ENCODE data around the gene RIN3. TPM values are rescaled to one million over a fixed set of nuclear protein-coding genes. Genes with fewer than 3 reads are reported as not detected.
"Not testable (repeated sequence)": the region's sequence is repeated elsewhere in the genome, so short reads cannot be mapped to it uniquely, and the experiment has no call there.

The RIN3 gene
- total RNA-seq, 1 donor from 2014 or later = 33.7 TPM

DNA sequence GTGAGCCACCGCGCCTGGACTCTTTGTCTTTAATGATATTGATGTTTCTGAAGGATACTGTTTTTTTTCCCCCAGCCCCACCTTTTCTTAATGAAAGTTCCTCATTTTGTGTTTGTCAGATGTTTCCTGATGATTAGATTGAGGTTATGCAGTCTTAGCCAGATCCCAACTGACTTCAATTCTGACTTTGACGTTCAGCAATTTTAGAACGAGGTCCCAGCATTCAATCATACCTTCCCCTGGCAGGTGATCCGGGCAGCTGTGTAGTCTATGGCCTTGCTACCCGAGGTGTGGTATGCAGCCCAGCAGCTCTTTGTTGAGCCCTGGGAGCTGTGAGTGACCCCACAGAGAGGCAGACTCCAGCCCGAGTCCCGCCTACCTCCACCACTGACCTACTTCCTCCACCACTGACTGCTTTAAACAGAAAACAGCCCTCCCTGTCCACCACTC is 152.1 kb downstream of the RIN3 start:
- no peak for DNase-seq (ENCODE audit: low spot score)

DNA sequence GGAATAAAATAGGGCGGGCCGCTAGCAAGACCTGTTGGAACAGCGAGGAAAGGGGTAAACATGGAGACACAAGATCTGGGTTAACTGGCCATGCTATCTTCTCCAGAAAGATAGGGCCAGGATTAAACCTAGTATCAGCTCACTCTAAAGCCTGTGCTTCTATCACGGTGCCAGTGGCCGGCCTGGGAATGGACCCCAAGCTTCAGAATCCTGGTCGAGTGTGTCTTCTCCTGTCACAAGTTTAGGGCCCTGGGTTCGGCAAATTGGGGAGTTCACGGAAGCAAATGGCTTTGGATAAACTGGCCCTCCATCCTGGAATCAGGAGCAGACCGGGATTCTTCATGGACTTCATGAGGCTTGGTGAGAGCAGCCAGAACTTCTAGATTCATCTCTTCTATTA is 152.7 kb downstream of the RIN3 start:
- DNase-seq (ENCODE audit: low spot score) = no peak

DNA sequence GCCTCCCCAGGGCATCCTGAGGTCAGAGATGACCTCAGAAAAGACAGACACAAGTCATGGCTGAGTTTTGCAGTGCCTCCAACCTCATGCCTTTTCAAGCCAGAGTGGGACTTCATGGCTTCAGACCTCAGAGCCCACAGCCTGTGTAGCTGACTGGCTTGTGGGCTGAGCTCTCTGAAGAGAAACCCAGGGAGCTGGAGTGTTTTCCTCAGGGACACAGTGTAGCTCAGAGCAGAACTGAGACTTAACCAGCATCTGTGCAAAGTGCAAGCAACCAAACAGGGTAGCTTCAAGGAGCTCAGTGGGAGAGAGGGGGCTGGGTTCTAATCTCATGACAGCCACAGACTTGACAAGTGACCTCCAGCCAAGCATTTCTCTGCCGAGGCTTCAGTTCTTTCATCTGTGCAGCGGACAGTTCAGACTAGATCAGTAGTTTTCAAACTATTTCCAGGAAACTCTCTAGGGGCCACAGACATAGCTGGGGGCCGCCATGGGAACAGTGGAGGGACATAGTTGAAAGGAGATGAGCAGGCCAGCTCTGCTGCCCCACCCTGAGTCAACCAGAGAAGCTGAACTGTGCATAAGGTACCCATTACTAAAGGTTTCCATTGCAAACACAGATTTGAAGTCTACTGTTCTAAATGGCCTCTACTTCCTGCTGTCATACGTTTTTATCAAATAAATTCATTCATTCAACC is 154.8 kb downstream of the RIN3 start:
- no peak for DNase-seq (ENCODE audit: low spot score)

DNA sequence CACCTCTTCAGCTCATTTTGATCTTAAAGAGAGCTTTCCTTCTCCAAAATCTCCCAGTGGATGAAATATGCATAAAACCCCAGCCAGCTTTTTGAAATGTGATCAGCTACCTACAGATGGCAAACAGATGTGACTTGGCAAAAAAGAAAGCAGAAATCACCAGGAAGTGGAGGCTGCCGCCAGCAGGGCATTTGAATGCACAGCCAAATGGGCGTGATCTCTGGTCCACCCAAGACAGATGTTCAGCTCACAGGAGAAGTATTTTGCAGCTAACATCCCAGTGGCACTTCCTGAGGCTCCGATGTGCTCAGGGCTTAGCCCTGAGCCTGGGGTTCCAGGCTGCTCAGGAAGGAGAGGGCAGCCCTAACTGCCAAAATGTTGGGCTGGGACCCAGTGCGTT is 156.6 kb downstream of the RIN3 start:
- no peak for DNase-seq (ENCODE audit: low spot score)

DNA sequence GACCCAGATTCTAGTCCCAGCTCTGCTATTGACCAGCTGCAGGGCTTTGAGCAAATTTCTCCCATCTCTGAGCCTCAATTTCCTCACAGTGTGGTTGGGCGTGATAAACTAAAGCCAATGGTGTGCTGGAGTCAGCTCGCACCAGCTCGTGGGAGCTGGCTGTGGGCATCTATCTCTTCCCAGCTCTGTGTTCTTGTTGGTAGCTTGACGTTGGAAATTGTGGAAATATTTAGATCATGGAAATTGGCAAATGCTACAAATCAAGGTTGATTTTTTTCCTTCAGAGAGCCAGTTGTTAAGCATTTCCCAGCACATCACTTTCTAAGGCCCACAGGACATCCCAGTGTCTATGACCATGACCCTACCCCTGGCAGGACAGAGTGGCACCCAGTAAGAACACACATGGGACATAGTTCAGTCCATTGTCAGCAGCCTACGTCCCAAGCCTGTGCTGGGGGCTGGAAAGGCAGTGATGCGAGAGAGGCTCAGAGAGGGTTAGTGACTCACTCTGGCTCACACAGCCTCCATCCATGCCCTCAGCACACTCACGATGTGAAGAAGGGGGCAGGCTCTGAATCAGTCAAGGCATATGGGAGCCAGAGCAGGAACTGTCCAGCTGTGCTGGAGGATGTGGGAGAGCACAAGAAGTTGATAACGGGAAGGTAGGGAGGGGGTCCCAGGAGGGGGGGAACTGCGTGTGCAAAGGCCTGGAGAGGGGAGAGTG is 157.2 kb downstream of the RIN3 start:
- DNase-seq (ENCODE audit: low spot score) = no peak

DNA sequence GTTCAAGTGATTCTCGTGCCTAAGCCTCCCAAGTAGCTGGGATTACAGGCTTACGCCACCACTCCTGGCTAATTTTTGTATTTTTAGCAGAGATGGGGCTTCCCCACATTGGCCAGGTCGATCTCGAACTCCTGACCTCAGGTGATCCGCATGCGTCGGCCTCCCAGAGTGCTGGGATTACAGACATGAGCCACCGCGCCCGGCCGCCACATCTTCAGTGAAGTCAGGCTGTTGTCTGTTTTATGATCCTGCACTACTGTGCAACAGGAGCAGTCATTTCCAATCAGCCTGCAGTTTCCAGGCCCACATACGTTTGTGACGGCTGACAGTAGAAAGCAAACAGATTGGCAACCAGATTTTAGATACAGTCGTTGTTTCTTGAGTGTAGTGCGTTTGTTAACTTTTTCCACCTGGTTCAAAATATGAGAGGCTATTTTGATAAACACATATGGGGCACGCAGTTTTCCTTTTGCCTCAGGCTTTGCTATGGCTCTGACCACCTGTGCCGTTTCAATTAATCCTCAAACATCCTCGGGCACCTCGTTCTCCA is 160.1 kb downstream of the RIN3 start:
- no peak for DNase-seq (ENCODE audit: low spot score)

DNA sequence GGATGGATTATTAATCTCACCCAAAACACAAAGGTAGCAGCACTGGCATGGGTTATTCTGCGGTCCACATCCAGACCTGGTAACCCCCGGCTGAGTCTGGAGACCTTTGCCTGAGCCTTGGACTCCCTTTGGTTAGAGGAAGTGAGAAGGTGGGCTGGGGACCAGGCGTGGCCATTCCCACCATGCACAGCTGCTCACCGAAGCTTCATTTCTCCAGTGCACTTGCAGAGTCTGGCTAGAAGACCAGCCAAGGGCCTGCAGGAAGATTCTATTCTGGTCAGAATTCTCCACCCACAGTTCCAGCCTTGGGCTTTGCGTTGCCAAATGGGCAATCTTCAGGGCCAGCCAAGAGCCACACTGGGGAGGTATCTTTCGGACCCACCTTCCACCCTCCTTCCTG is 161.8 kb downstream of the RIN3 start:
- no peak for DNase-seq (ENCODE audit: low spot score)

DNA sequence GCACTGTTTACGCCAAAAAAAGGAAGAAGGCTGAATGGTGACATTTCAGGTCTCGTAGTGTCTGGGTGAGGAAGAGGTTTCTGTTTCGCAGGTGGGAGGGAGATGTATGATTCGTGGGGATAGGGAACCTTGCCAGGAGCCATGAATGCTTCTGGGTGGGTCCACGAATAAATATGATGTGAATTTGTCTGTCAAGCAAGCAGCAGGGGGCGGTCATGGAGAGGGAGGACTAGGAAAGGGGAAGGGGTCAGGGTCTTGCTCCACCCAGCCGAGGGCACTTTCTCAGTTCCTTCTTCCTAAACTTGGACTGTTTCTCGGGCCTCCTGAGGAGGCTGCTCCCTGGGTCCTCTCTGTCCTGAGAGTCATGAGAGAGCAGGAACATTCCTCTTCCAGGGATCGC is 162.4 kb downstream of the RIN3 start:
- DNase-seq (ENCODE audit: low spot score) = no peak

DNA sequence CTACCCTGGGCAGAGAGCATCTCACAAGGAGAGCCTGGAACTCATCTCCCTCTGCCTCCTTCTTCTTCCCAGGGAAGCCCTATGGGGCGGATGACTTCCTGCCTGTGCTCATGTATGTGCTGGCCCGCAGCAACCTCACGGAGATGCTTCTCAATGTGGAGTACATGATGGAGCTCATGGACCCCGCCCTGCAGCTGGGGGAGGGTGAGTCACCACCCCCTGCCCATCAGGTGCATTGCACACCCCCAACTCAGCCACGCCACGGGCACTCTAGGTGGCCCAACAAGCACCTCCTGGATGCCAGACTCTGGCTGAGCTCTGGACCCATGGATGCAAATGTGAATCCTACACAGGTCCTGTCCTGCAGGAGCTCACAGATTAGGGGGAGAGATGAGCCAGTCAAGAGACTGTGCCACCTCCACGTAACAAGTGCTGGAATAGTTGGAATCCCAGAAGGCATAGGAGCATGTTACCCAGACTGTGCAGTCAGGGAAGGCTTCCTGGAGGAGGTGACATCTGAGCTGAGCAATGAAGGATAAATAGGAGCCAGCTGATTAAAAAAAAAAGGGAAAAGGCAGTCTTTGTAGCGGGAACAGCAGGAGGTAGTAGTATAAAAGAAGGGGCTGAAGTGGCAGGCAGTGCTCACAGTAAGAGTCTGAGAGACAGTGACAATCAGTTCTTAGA is 163.0 kb downstream of the RIN3 start:
- no peak for DNase-seq (ENCODE audit: low spot score)

DNA sequence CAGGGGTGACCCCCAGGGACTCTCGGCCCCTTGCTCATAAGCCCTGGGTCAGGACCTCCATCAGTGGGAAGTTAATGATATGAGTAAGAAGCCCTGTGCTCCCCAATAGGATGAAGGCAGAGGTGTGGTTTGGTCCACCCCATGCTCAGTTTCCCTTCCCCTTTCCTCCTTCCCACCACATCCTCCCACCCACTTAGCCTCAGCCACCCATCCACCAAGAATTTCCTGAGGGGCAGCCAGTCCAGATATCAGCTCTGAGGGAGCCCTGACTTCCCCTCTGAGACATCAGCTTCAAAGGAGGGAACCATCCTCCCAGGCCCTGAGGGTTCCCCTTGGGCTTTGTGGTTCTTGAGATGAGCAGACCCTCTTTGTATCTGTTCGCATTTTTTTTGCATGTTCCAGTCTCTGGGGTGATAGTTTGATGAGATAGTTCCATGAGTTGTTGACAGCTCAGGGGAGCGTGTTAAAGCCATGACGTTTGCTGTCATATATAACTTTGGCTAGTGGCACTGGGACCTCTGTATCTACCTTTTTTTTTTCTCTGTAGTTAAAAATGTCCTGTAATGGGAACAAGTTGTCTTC is 163.6 kb downstream of the RIN3 start:
- no peak for DNase-seq (ENCODE audit: low spot score)

DNA sequence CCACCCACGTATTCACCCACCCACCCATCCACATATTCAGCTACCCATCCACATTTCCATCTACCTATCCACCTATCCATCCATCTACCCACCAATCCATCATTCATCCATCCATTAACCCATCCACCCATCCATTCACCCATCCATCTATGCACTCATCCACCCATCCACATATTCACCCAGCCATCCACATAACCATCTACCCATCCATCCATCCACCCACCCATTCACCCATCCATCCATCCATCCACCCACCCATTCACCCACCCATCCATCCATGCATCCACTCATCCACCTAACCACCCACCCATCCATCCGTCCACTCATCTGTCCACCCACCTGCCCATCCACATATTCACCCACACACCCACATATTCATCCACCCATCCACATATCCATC is 164.4 kb downstream of the RIN3 start:
- no peak for DNase-seq (ENCODE audit: low spot score)

DNA sequence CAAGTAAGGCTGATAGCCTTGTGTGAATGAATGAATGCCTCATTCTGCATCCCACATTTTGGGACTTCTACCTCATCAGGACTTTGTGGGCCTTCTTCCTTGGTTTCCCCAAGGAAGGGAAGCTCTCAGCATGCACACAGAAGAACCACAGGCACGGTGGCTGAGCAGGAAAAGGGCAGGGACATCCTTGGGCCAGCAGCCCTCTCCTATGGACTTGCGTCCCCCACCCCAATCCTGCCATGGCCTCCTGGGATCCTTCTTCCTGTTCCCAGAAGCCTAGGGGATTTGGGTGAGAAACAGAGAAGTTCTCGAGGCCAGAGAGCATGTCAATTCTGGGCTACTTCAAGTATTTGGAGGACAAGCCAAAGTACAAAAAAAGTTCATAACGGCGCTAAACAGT is 165.2 kb downstream of the RIN3 start:
- DNase-seq (ENCODE audit: low spot score) = no peak

DNA sequence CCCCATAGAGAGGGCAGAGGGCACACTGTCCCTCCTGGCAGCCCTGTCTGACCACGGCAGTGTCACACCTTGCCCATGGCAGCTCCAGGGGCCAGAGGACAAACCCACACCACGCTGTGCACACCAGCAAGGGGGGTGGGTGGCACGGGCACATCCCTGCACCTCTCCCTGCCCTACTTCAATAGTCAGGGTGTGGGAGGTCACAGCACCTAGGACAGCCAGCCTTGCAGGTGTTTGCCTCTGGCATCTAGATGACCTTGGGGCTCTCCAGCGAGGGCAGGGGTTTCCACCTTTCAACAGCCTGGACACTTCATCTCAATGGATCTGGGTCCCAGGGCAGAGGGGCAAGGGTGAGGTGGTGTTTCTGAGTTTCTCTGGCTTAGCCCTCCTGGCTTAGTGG is 165.7 kb downstream of the RIN3 start:
- no peak for DNase-seq (ENCODE audit: low spot score)

DNA sequence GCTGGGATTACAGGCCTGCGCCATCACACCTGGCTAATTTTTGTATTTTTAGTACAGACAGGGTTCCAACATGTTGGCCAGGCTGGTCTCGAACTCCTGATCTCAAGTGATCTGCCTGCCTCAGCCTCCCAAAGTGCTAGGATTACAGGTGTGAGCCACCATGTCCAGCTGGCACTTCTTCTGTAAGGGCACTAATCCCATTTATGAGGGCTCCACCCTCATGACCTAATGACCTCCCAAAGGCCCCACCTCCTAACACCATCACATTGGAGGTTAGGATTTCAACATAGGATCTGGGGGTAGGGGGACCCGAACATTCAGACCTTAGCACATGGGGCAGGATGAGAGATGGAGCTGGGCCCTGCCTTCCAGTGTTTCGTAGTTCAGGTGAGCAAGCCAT is 166.7 kb downstream of the RIN3 start:
- not testable (repeated sequence) for DNase-seq (ENCODE audit: low spot score)

DNA sequence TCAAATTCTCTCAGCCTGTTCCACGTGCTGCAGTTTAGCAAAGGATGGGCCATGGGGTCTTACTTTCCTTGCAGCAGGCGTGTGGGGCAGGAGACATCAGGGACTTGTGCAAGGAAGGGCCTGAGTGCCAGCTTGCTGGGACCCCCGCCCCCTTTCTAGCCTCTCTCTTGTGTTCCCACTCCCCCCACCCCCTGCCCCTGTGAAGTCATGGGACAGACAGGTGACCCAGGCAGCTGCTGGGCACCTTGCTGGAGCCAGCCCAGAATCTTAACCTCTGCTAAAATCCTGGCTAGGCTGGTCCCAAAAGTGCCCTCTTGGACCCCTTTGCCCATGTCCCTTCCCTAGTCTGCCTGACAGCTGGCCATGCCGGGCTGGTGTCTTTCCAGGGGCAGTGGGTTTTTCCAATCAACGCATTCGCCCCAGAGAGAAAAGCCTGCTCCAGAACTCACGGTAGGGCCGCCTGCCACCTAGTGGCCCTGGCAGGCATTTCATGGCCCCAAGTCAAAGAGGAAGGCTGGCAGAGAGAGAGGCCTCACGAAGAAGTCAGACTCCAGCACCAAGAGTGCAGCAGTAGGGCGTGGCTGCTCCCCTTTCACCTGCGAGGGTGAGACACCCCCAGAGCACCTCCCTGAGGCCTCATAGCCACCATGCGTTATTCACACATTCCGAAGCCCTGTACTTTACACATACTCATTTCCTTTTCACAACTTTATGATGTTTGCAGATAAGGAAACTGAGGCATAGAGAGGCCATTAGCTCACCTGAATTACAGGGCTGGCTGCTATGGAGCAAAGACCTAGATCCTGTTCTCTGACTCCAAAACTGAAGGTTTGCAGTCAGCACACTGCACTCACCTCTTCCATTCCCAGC is 167.4 kb downstream of the RIN3 start:
- DNase-seq (ENCODE audit: low spot score) = peak; percentile 83

DNA sequence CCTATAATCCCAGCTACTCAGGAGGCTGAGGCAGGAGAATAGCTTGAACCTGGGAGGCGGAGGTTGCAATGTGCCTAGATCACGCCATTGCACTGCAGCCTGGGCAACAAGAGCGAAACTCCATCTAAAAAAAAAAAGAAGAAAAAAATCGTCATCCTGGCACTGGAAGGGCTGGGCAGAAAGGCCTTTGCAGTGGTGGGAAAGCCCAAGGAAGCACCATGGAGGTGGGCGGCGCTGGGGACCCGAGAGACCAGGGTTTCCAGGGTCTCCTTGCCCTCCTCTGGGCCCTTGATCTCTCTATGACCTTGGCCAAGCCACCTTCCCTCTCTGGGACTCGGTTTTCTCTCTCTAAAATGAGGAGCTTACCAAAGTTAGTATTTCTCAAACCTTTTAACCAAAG is 169.5 kb downstream of the RIN3 start:
- no peak for DNase-seq (ENCODE audit: low spot score)

DNA sequence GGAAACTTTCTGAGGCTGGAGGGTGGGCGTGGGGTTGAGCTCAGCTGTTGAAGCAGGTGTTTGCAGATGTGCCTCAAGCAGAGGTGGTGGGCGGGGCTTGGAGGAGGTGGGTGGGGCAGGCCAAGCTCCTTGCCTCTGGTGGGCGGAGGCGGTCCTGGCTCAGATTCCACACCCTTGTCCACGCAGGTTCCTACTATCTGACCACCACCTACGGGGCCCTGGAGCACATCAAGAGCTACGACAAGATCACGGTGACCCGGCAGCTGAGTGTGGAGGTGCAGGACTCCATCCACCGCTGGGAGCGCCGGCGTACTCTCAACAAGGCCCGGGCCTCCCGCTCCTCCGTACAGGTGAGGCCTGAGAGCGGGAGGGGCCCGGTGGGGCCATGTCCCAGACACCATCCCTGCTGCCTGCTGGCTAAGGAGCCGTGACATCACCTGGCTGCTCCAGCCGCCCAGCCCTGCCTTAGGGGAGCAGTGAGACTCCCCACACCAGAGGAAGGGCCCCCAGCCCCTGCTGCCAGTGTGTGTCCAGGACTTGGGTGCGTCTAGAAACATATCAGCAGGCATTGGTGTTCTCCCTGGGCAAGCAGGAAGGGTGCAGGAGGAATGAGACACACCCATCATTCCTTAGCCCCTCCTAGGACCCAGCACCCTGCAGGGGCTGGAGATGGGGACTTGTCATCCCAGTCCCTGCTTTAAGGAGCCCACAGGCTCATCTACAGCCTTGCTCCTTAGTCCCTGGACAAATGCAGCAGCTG is 171.4 kb downstream of the RIN3 start:
- no peak for DNase-seq (ENCODE audit: low spot score)

DNA sequence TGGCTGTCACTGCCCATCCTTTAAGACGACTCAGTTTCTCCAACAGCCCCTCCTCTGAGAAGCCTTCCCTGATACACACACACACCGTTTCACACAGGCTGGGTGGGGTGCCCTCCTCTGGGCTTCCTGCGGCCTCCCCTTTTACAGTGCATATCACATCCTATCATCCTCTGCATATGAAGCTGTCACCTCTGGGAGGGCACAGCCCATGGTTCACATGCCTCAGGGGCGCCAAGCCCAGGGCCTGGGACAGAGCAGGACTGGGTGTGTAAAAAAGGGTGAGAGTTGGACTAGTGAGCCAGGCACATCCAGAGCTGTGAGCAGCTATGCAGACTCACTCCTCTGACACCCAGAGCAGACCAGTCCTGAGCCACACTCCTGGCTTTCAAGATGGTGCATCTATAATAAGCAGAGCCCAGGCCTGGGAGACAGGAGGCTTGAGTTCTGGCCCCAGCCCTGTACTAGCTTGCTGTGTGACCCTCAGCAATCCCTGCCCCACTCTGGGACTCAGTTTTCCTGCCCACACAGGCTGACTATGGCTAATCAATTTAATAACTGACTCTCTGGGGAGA is 172.3 kb downstream of the RIN3 start:
- DNase-seq (ENCODE audit: low spot score) = no peak

DNA sequence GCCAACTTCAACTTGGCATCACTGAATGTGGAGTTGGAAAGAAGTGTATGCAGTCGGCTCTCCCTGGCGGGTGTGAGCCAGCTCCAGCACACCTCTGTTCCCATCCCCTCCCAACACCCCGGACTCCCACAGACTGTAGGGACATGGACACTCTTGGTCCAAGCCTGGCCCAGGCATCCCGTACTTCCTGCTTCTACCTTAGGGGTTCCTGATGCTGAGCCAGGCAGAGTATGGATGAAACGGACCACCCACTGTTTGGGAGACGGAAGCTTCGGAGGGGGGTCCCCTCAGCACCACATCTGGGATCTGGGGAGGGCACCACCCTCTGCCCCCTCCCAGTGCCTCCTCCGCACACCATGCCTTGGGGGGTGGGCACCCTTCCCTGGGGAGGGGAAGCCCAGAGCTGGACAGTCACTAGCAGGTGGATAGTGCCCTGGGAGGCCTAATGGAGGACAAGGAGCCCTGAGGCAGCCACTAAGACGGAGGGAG is 172.9 kb downstream of the RIN3 start:
- DNase-seq (ENCODE audit: low spot score) = no peak

DNA sequence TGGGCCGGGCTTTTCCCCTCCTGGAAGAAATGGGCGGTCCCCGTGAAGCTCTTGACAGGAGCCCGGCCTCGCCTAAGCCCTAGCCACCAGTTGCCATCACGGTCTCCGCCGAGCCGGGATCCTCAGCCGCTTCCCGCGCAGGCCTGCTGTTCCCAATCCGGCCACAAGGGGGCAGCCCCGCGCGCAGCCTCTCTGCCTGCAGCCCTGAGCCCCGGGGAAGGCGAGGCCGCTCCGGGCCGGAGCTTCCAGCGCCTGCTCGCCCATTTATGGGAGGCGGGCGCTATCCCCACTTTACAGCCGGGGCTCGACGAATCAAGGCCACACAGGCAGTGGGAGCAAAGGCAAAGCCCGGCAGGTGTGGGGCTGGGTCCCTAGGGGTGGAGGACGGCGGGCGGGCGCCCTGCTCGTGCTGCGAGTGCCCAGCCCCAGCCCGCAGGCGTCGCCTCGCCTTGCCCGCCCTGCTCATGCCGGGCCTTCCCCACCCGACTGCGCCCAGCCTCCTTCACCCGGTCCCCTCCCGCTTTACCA is 173.4 kb downstream of the RIN3 start:
- peak; percentile 79 for DNase-seq (ENCODE audit: low spot score)
